SU-DHL-6 (cell line): ENCODE measurements around the gene CNTN4.

Experiments
- H2AFZ ChIP-seq: fragments of 200-600 bp; sonication (generic); 2 replicates; pipeline ENCODE4 v1.6.1; 2014; ENCODE audit warnings: low read depth, mild to moderate bottlenecking, moderate library complexity, mixed read lengths, antibody characterized with exemption, low read length; ENCODE audit not compliant: severe bottlenecking
- H3F3A ChIP-seq: fragments of 200-600 bp; shearing (Covaris generic); 2 replicates; pipeline ENCODE4 v1.6.0; 2016; ENCODE audit warnings: antibody characterized with exemption, mild to moderate bottlenecking; ENCODE audit not compliant: insufficient read depth
- H3K27ac ChIP-seq: fragments of 200-600 bp; sonication (generic); 2 replicates; pipeline ENCODE4 v1.5.1; 2016; ENCODE audit warnings: low read depth, mild to moderate bottlenecking, low read length, moderate library complexity, mixed read lengths
- H3K27me3 ChIP-seq: fragments of 200-600 bp; sonication (generic), shearing (Covaris generic); 2 replicates; pipeline ENCODE4 v1.6.0; 2014; ENCODE audit warnings: mild to moderate bottlenecking, low read length
- H3K36me3 ChIP-seq: fragments of 200-600 bp; sonication (generic); 2 replicates; pipeline ENCODE4 v1.6.1; 2014; ENCODE audit warnings: mild to moderate bottlenecking, low read length, mixed read lengths
- H3K4me2 ChIP-seq: fragments of 300-600, 200-600 bp; shearing (Covaris generic), sonication (generic); 2 replicates; pipeline ENCODE4 v1.6.0; 2014; ENCODE audit warnings: low read length, low read depth, mild to moderate bottlenecking; ENCODE audit not compliant: poor library complexity, severe bottlenecking
- H3K4me3 ChIP-seq: fragments of 200-600 bp; sonication (generic); 2 replicates; pipeline ENCODE4 v1.5.1; 2014; ENCODE audit warnings: antibody characterized with exemption, low read length, mild to moderate bottlenecking, mixed read lengths; ENCODE audit not compliant: insufficient read depth, poor library complexity, severe bottlenecking
- H3K79me2 ChIP-seq: fragments of 200-600 bp; sonication (generic); 2 replicates; pipeline ENCODE4 v1.6.1; 2014; ENCODE audit warnings: mild to moderate bottlenecking, low read length, moderate library complexity; ENCODE audit not compliant: insufficient read depth
- H3K9ac ChIP-seq: fragments of 200-600 bp; sonication (generic); 2 replicates; pipeline ENCODE4 v1.7.0; 2014; ENCODE audit warnings: mild to moderate bottlenecking, low read length
- H3K9me2 ChIP-seq: fragments of 200-600 bp; sonication (generic); replicated peaks from 2 replicates; pipeline ENCODE4 v1.6.1; 2014; ENCODE audit warnings: low read length; ENCODE audit not compliant: insufficient read depth
- H3K9me3 ChIP-seq: fragments of 200-600 bp; sonication (generic); 2 replicates; pipeline ENCODE4 v1.6.1; 2014; ENCODE audit warnings: low read length, mixed read lengths; ENCODE audit not compliant: insufficient read depth
- H4K20me1 ChIP-seq: fragments of 200-600 bp; sonication (generic); 2 replicates; pipeline ENCODE4 v1.6.1; 2014; ENCODE audit warnings: low read depth, mild to moderate bottlenecking, antibody characterized with exemption, low read length, moderate library complexity, mixed read lengths
- CTCF ChIP-seq: fragments of 200-600 bp; sonication (generic); IDR thresholded peaks from one replicate; pipeline ENCODE4 v1.5.1; 2017; ENCODE audit warnings: antibody characterized with exemption, mild to moderate bottlenecking, low read length, moderate library complexity; ENCODE audit not compliant: insufficient read depth, poor library complexity, severe bottlenecking
- EZH2phosphoT487 ChIP-seq: fragments of 200-600 bp; sonication (generic), shearing (Covaris generic); conservative IDR thresholded peaks from 2 replicates; pipeline ENCODE4 v1.6.1; 2018; ENCODE audit warnings: mild to moderate bottlenecking, antibody characterized with exemption, low read length, moderate library complexity, mixed read lengths

Gene CNTN4

GRCh38 chr3:2506776-2507175 is 408.1 kb downstream of the CNTN4 start:
- Histone ChIP-seq H3F3A (no peaks in the 10 kb centered on the region), H3K9ac (no peak overlapping the region), H3K27me3 (no peaks in the 10 kb centered on the region), H3K4me2 (no peak overlapping the region), H3K36me3 (no peaks in the 10 kb centered on the region), H2AFZ (no peak overlapping the region), H3K9me2 (no peaks in the 10 kb centered on the region), H3K9me3 (no peaks in the 10 kb centered on the region), H3K79me2 (no peaks in the 10 kb centered on the region), H3K4me3 (no peak overlapping the region), H3K27ac (no peak overlapping the region), H4K20me1 (no peaks in the 10 kb centered on the region)
- TF ChIP-seq CTCF = no peak
- no peak for TF ChIP-seq EZH2phosphoT487

DNA sequence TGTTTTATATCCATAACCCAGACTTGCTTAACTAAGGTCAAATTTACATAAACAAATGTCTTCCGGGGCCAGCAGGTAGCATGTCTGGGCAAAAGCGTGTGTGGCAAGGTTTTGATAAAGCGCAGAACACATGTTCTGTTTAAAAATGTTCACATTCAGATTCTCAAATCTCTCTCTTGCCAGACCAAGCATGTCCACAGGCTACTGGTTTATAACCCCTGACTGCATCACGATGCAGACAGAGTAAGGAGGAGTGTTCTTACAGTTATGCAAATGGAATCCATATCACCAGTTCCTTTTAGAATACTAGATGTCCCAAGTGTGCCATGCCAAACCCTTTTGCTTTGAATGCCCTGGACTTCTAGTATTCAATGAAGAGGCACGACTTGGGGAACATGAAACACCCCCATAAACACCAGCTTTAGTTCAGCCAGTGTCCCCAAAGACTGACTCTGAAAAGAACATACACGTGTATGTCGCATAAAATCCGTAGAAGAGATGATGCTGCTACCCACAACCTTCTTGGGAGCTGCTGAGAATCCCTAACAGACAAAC is 412.0 kb downstream of the CNTN4 start:
- no peaks in the 10 kb centered on the region for H3K79me2 ChIP-seq
- H3K9me3 ChIP-seq = no peaks in the 10 kb centered on the region
- no peaks in the 10 kb centered on the region for H3K36me3 ChIP-seq
- H4K20me1 ChIP-seq = no peaks in the 10 kb centered on the region
- no peak overlapping the region for H2AFZ ChIP-seq
- H3K27ac ChIP-seq = no peak overlapping the region
- H3K9me2 ChIP-seq = no peaks in the 10 kb centered on the region
- TF ChIP-seq CTCF (no peak), EZH2phosphoT487 (no peak)
- H3K4me2 ChIP-seq = no peak overlapping the region
- H3K27me3 ChIP-seq = no peaks in the 10 kb centered on the region
- H3K9ac ChIP-seq = no peak overlapping the region
- H3K4me3 ChIP-seq = no peak overlapping the region
- H3F3A ChIP-seq = no peaks in the 10 kb centered on the region

GRCh38 chr3:2511356-2511755 is 412.7 kb downstream of the CNTN4 start:
- Histone ChIP-seq H3K9me2 (no peaks in the 10 kb centered on the region), H3F3A (no peaks in the 10 kb centered on the region), H3K4me3 (no peak overlapping the region), H2AFZ (no peak overlapping the region), H3K36me3 (no peaks in the 10 kb centered on the region), H3K4me2 (no peak overlapping the region), H3K9ac (no peak overlapping the region), H3K27ac (no peak overlapping the region), H3K27me3 (no peaks in the 10 kb centered on the region), H3K9me3 (no peaks in the 10 kb centered on the region), H4K20me1 (no peaks in the 10 kb centered on the region), H3K79me2 (no peaks in the 10 kb centered on the region)
- TF ChIP-seq EZH2phosphoT487 = no peak
- no peak for TF ChIP-seq CTCF
